Fibroblast of pulmonary artery (primary cell): ENCODE results near the gene PXYLP1.

Experiments
- DNase-seq: peaks from one replicate; pipeline ENCODE4 v3.0.0-alpha.2; 2010; ENCODE audit warnings: low read depth
- H3K4me3 ChIP-seq: replicated peaks from 2 replicates; pipeline ENCODE4 v1.5.1; 2011; ENCODE audit warnings: low read depth, mild to moderate bottlenecking, control low read depth, low read length, moderate library complexity
- TF ChIP-seq, protein P1 (sequence below): IDR thresholded peaks from 2 replicates; pipeline ENCODE4 v1.5.1; 2011; ENCODE audit warnings: mild to moderate bottlenecking, control low read depth, low read length, inconsistent platforms; ENCODE audit errors: missing control alignments

Gene PXYLP1

DNA sequence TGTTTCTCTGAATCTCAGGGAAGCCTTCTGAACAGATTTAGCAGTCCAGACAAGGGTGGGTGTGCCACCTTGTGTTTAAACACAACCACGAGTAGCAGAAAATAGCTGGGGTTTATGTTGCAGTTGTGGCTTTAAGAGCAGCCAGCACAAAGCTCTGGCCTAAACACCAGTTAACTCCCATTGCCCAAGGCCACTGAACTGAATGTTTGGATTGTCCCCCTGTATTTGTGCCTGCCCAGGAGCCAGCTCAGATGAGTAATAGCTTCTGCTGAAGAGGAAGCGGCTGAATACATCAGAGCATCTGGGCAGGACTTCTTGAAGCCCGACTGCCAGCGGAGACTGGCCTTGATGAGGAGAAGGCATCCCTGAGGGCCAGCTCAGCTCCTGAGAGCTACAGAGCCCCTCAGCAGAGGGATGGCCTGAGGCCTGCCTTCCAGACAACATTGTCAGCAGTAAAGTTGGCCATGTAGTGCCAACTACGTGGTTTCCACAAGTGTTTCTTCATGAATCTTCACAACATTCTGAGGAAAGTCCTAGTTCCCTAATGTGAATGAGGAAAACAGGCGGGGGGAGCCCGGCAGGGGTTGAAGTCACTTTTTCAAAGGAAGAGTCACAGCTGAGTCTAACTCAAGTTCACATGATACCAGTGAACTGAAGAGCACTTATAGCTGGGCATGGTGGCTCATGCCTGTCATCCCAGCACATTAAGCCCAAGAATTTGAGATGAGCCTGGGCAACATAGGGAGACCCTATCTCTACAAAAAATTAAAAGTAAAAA is 70.9 kb downstream of the PXYLP1 start:
- H3K4me3 ChIP-seq: no peak overlapping the region
- peak; percentile 71 for DNase-seq
- TF ChIP-seq, protein P1, sequence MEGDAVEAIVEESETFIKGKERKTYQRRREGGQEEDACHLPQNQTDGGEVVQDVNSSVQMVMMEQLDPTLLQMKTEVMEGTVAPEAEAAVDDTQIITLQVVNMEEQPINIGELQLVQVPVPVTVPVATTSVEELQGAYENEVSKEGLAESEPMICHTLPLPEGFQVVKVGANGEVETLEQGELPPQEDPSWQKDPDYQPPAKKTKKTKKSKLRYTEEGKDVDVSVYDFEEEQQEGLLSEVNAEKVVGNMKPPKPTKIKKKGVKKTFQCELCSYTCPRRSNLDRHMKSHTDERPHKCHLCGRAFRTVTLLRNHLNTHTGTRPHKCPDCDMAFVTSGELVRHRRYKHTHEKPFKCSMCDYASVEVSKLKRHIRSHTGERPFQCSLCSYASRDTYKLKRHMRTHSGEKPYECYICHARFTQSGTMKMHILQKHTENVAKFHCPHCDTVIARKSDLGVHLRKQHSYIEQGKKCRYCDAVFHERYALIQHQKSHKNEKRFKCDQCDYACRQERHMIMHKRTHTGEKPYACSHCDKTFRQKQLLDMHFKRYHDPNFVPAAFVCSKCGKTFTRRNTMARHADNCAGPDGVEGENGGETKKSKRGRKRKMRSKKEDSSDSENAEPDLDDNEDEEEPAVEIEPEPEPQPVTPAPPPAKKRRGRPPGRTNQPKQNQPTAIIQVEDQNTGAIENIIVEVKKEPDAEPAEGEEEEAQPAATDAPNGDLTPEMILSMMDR: peak; percentile 11

DNA sequence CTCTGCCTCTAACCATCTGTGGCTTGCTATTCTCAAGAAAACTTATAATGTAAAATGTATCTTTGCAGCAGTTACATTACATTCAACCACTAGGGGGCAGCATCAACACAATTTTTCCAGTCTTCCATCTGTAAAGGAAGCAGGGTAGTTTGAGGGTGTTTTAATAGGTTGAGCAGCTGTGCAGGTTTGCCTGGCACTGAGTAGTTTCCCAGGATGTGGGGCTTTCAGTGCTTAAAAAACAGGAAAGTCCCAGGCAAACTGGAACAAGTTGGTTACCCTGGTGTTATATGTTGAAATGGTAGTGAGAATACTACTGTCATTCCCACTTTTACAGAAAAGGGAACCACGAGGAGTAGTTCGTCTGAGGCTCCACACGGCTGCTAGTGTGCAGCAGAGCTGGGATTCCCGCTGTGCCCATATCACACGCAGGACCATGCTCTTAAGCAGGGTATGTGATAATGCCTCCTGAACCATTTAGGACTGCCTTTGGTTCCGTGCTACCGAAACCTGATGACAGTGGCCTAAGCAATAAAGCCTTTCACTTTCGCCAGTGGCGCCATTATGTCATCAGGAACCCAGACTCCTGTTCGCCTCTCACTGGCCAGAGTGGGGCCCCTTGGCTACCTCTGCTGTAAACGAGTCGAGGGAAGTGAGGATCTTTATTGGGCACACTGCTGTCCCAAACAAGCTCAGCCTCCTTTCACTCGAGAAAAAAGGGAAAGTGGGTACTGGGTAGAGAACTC is 72.0 kb downstream of the PXYLP1 start:
- no peak overlapping the region for H3K4me3 ChIP-seq
- TF ChIP-seq, protein P1: peak; percentile 68
- peak; percentile 92 for DNase-seq

DNA sequence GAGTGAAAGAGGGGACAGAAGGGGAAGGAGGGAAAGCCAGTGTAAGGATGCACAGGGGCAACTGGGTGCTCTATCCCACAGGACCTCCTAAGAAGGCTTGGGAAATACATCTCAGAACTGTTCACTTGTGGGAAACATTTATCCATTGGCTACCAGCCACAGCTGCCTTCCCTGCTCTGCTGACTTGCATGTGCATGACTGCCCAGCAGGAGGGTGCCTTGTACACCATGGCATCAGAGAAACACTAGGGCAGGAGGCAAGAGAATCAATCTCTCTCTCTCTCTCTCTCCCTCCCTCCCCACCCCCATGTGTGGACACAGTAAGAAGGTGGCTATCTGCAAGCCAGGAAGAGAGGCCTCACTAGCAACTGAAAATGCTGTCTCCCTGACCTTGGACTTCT is 73.8 kb downstream of the PXYLP1 start:
- peak; percentile 80 for DNase-seq
- H3K4me3 ChIP-seq: no peak overlapping the region
- TF ChIP-seq, protein P1: peak; percentile 45

DNA sequence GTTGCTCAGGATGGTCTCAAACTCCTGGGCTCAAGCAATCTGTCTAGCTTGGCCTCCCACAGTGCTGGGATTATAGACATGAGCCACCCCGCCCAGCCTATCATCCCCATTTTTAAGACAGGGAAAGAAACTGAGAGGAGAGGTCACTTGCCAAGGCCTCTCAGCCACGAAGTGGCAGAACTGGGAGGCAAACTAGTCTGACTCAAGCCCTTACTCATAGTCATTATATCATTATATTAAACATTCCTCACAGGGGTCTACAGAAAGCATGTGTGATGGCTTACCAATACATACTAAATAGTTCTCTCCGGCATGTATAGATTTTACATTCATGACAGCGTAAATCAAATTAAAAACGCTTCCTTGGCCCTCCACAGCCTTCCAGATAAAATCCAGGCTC is 74.7 kb downstream of the PXYLP1 start:
- H3K4me3 ChIP-seq: no peak overlapping the region
- no peak for DNase-seq
- TF ChIP-seq, protein P1: no peak

DNA sequence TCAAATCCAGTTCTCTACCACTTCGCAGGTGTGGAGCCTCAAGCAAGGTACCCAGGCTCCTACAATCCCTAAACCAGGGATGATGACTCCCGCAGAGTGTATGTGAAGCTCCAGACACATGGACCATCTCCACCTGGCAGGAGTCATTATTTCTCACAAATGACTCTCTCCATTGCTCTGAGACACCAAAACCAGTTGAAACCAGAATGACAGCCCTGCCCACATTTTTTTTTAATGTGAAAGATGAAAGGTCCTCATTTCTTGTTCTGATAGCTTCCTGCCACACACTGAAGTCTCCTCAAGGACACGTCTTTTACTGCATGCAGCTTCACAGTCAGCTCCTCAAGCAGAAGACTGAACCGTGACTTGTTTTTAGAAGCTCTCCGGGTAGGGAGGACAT is 75.3 kb downstream of the PXYLP1 start:
- H3K4me3 ChIP-seq: no peak overlapping the region
- DNase-seq: no peak
- TF ChIP-seq, protein P1: no peak

DNA sequence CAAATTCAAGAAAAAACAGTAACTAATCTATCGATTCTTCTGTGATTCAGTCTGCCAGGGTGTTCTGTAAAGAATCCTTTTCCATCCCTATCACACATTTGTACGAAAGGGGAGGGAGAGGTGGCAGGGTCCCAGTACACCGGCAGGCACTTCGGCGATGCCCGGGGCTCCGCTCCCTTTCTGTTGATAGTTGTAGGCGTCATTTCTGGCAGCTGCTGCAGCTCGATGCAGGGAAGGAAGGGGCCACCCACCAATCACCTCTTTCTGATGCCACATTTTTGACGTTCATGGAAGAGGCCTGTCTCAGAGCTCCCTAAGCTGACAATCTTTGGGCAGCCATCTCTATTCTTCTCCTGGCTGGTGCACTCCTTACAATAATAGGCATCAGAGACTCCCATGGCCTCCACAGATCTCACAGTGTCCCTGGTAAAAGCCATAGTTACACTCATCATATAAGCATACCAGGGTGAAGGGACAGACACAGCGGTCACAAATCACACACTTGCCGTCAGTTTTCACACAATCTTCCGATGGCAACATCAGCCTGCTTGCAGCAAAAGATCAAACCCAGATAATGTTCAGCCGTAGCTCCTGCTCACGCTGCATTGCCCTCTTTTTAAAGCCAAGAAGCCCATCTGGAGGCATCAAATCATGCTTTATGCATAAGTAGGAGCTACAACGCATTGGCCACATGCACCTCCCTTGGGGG is 75.9 kb downstream of the PXYLP1 start:
- TF ChIP-seq, protein P1: no peak
- H3K4me3 ChIP-seq: no peak overlapping the region
- no peak for DNase-seq
